Measurements from ENCODE around the gene ZDHHC8. TPM values are rescaled to one million over a fixed set of nuclear protein-coding genes. Genes with fewer than 3 reads are reported as not detected.

ZDHHC8 gene
- polyA plus RNA-seq, 10 donors = 33.2 to 47.4 (median 39.2) TPM

DNA sequence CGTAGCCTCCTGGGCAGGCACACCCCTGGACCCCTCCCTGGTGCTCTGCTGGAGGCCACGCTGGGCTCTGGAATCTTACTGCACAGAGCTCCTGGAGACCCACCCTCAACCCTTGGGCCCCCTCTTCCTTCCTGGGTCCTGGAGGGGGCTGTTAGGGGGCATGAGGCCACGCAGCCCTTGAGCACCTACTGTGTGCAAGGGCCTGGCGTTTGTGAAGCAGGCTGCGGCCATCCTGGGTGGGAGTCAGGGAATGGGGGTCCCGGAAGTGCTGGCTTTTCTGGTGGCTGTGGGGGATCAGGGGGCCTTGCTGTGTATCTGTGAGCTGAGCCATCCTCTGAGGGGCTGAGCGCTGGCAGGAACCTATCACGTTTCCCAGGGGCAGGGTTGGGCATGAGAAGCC lies 60.2 kb downstream of the ZDHHC8 start:
- no peak for DNase-seq

DNA sequence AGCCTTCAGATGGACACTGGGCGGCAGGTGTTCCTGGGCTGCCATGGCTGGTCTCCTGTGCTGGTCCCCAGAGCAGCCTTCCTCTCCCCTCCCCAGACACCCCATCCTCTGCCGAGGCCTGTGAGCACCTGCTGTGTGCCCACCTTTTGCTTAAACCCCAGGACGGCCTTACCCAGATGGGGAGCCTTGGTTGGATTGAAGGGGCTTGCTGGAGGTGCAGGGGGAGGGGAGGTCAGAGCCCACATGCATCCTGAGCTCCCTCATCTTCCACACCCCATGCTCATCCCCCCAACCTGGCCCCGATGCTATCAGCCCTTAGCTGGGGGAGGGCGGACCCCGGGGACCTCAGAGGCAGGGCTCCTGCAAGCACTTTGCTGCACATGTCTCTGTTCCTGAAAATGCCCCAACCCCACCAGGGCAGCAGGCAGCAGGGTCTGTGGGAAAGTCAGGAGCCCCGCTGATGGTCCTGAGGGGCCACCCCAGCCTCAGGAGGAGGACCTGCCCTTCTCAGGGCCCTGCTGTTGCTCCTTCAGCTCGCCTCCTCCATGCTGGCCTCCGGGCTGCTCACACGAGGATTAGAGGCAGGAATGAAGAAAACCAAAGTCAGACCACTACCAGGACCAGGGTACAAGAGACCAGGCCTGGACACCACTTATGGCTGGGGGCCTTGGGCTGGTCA lies 60.8 kb downstream of the ZDHHC8 start:
- DNase-seq = no peak

DNA sequence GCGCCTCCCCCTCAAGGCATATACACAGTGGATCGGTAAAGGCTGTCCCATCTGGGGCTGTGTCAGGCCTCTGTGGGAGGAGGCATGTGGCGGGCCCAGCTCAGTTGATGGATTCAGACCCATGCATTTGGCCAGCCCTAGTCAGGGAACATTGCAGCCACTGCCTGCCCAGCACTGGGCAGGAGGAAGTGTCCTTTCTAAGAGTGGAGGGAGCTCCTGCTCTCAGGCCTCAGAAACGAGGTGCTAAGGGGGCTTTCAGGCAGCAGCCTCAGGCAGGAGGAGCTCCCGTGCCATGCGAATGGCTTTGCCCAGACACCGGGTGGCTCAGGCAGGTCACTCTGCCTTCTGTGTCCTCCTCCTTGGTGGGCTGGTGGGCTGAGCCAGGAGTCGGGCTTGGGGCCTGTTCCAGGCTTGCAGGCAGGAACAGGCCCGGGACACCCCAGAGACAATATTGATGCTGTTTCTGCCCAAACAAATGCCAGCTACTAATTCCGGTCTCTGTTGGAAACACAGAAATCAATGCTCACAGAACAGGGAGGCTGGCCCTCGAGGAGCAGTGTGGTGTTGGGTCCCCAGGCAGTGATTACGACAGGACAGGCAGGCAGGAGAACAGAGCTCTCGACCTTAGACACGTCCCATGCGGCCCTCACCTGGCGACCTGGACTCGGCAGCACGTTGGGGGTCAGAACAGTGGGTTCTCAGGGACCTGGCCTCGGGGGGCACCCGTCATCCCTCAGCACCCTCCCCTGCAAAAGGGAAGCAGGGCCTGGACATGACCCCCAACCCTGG lies 61.6 kb downstream of the ZDHHC8 start:
- no peak for DNase-seq

DNA sequence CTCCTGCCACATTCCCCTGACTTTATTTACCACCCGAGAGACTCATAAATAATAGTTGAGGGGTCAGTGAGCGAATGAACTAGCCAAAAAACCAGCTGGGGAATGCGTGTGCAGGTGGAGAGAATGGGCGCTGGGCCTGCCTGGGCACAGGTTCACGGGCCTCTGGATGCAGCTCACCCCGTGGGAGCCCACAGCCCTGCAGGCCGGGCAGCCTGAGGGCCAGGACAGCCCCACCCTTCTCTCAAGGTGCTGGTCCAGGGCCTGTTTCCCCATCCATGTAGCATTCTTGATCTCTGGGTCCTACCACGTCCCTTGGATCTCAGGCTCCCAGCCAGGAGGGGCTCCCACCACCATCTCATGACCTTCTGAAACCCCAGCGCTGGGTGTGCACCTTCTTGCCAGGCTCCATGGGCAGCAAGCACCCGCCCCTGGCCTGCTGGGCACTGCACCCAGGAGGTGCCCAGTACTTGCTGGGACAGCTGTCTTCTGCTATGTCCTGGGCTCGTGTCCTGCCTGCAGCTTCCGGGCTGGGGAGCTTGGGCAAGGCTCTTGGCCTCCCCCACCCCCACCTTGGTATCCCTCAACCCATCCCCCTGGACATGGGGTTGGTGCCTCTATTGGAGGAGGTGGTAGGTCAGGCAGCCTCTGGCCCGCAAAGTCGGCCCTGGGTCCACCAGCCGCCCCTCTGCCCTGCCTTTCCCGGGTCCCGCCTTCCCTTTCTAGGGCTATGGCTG lies 62.3 kb downstream of the ZDHHC8 start:
- DNase-seq = no peak

DNA sequence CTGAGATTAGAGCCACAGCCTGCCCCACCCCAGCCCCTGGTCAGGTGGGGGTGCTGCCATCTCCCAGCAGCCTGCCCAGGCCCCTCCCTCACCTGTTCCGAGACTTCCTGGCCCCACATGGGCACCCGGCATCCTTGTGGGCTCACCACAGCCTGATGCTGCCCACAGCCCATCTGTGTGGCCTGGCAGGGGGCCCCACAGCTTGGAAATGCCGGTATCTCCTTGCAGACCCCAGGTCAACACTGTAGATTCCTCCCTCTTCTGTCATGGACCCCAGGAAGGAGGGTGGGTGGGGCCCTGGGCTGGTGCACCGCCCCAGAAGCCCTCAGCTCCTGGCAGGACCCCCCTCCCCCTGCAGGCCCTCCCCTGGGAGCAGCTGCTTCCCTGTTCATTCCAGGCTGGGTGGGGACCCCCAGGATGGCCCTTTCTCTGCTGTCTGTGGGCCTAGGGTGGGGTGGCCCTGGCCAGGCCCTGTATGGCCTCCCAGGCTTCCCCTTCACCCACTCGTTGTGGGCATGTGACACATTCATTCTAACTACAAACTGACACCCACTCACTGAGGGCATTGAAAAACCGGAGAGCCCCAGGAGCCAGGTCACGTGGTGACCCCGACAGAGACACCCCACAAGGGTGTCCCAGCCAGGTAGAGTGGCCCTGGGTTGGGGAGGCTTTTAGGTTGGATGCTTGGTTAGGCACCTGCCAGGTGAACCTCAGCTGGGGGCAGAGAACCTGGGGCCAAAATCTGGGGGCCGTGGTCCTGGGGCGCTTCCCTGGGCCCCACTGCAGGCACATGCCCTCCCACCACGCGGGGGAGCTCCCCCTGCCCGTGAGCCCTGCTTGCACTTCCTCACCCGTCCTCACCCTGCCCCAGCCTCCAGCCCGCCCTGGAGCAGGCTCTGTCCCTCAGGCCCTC lies 63.3 kb downstream of the ZDHHC8 start:
- no peak for DNase-seq

DNA sequence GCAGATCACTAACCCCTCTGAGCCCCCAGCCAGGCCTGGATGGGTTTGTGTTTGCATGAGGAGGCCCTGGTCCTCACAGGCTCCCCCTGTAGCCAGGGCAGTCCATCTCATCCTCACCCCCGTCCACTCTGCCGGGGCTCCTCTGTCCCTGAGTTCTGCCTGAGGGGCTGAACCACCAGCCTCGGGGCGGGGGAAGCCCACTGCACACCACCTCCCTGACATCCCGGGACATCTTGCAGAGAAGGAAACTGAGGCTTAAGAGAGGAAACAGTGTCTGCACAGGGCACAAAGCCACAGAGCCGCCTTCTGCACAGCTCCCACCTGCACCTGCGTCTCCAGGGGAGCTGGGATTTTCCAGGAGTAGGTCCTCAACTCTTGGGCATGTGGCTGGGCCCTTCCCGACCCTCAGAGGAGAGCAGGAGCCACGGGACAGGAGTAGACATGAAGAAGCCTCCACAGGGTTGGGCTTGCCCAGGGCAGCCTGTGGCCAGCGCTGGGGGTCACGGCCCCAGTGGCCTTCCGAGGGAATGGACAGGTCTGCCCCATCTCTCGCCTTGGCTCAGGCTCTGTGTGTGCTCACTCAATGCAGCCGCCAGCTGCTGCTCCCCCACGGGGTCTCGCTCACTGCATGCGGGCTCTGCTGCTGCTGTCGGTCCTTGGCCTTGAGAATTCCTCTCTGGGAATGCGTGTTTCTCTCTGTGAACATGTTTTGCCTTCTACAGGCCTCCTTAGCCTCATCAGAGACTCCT lies 64.7 kb downstream of the ZDHHC8 start:
- no peak for DNase-seq

Other genes starting within 250 kb of the ZDHHC8 start
- gene COMT, start 190.0 kb upstream of the ZDHHC8 start, polyA plus RNA-seq (ENCODE audit: insufficient read length in 10 of 10) = 10 to 100 TPM; 56.2 to 83.9 (median 69.6) TPM
- 10 to 100 TPM; 13.0 to 19.2 (median 15.0) TPM for gene TXNRD2, start 190.0 kb upstream of the ZDHHC8 start, polyA plus RNA-seq (ENCODE audit: insufficient read length in 10 of 10)
- 10 to 100 TPM; 40.6 to 96.0 (median 79.9) TPM for gene ARVCF, start 115.0 kb upstream of the ZDHHC8 start, polyA plus RNA-seq (ENCODE audit: insufficient read length in 10 of 10)
- 10 to 100 TPM in 5 of 10 donors, 1 to 10 TPM in 5; 7.5 to 11.8 (median 9.6) TPM for gene TANGO2, start 110.7 kb upstream of the ZDHHC8 start, polyA plus RNA-seq (ENCODE audit: insufficient read length in 10 of 10)
- gene DGCR8, start 51.6 kb upstream of the ZDHHC8 start, polyA plus RNA-seq (ENCODE audit: insufficient read length in 10 of 10) = 10 to 100 TPM; 29.1 to 47.4 (median 38.7) TPM
- gene RANBP1, start 15.7 kb upstream of the ZDHHC8 start, polyA plus RNA-seq (ENCODE audit: insufficient read length in 10 of 10) = 100 to 1,000 TPM in 8 of 10 donors, 10 to 100 TPM in 2; 97.4 to 131 (median 105) TPM
- 10 to 100 TPM; 24.8 to 50.8 (median 40.5) TPM for gene TRMT2A, start 14.6 kb upstream of the ZDHHC8 start, polyA plus RNA-seq (ENCODE audit: insufficient read length in 10 of 10)
- 1 to 10 TPM in 7 of 10 donors, under 1 TPM in 3; 0.79 to 2.3 (median 1.2) TPM for gene CCDC188, start 19.3 kb downstream of the ZDHHC8 start, polyA plus RNA-seq (ENCODE audit: insufficient read length in 10 of 10)
- gene RTN4R, start 136.5 kb downstream of the ZDHHC8 start, polyA plus RNA-seq (ENCODE audit: insufficient read length in 10 of 10) = 10 to 100 TPM in 5 of 10 donors, 1 to 10 TPM in 5; 6.3 to 13.1 (median 10.9) TPM
- gene DGCR6L, start 188.3 kb downstream of the ZDHHC8 start, polyA plus RNA-seq (ENCODE audit: insufficient read length in 10 of 10) = 100 to 1,000 TPM in 1 of 10 donors, 10 to 100 TPM in 9; 37.7 to 101 (median 55.8) TPM